Suprapubic skin (tissue), 4 donors: ENCODE data around the gene IAH1. TPM values are rescaled to one million over a fixed set of nuclear protein-coding genes. Genes with fewer than 3 reads are reported as not detected.

Experiments used
- DNase-seq, 2 donors: peaks; one replicate each; pipeline ENCODE4 v3.0.0-alpha.2; 2019; ENCODE audit warnings: low spot score in 2 of 2
- H3K27ac ChIP-seq: fragments of 200-600 bp; sonication (generic); one replicate; pipeline ENCODE4 v1.5.1; 2019
- H3K27me3 ChIP-seq: fragments of 200-600 bp; sonication (generic); one replicate; pipeline ENCODE4 v1.5.1; 2019
- H3K36me3 ChIP-seq: fragments of 200-600 bp; sonication (generic); one replicate; pipeline ENCODE4 v1.5.1; 2019
- H3K4me1 ChIP-seq: fragments of 200-600 bp; sonication (generic); one replicate; pipeline ENCODE4 v1.5.1; 2019
- H3K4me3 ChIP-seq: fragments of 200-600 bp; sonication (generic); one replicate; pipeline ENCODE4 v1.5.1; 2019; ENCODE audit warnings: mild to moderate bottlenecking
- H3K9me3 ChIP-seq: fragments of 200-600 bp; sonication (generic); one replicate; pipeline ENCODE4 v1.5.1; 2019
- CTCF ChIP-seq, 2 donors: fragments of 200-600 bp in 1 of 2; fragments of 450-650 bp in 1 of 2; sonication (generic) in 1 of 2; IDR thresholded peaks; one replicate each; pipeline ENCODE4 v1.5.1; 2016 to 2019; ENCODE audit warnings: antibody characterized with exemption in 2 of 2, mild to moderate bottlenecking in 1 of 2, moderate library complexity in 1 of 2
- EP300 ChIP-seq: sonication (generic); formaldehyde crosslinking; IDR thresholded peaks from one replicate; pipeline ENCODE4 v1.6.1; 2017; ENCODE audit warnings: antibody characterized with exemption
- POLR2A ChIP-seq, 2 donors: fragments of 450-650 bp; IDR thresholded peaks; one replicate each; pipeline ENCODE4 v1.6.1; 2017; ENCODE audit warnings: antibody characterized with exemption in 2 of 2, mild to moderate bottlenecking in 2 of 2, moderate library complexity in 2 of 2
- POLR2AphosphoS5 ChIP-seq, 3 donors: sonication (generic); formaldehyde crosslinking; IDR thresholded peaks; one replicate each; pipeline ENCODE4 v1.6.1; 2017; ENCODE audit warnings: antibody characterized with exemption in 3 of 3
- WGBS: methylation state at CpG from one replicate; pipeline ENCODE4 v1.1.5; 2018; 5-methylcytosine and 5-hydroxymethylcytosine counted together
- total RNA-seq, 4 donors: library from RNA; depleted of rRNA; stranded (reverse); fragments of >200 nt; gene quantifications; one replicate each; pipeline ENCODE4 v1.1.0, GENCODE V29; 2016

IAH1 gene
- total RNA-seq, 4 donors from 2014 or later, result 23.8 to 33.8 (median 26.4) TPM

GRCh38 chr2:9451231-9451630 lies 23.1 kb upstream of the IAH1 start:
- 100% methylated on average over 1 of the region's 1 CpG for WGBS
- no peak for TF ChIP-seq EP300
- H3K27ac ChIP-seq, result no peak overlapping the region
- H3K4me1 ChIP-seq, result no peaks in the 10 kb centered on the region
- H3K9me3 ChIP-seq, result no peaks in the 10 kb centered on the region
- H3K36me3 ChIP-seq, result peaks cover 72% of the 10 kb centered on the region
- no peak for DNase-seq
- H3K4me3 ChIP-seq, result no peak overlapping the region
- no peaks in the 10 kb centered on the region for H3K27me3 ChIP-seq

- DNase-seq, result no peak
- no peaks in the 10 kb centered on the region for H3K4me1 ChIP-seq
- WGBS, result 83% methylated on average over 3 of the region's 3 CpGs
- TF ChIP-seq CTCF (IDR thresholded peaks at IDR 0.05), result no peak
- TF ChIP-seq POLR2A (IDR thresholded peaks at IDR 0.05), result no peak
- no peak for TF ChIP-seq POLR2AphosphoS5 (IDR thresholded peaks at IDR 0.05)
- no peak for TF ChIP-seq EP300
- peaks cover 55% of the 10 kb centered on the region for H3K36me3 ChIP-seq
- no peaks in the 10 kb centered on the region for H3K27me3 ChIP-seq
- no peak overlapping the region for H3K4me3 ChIP-seq
- no peak overlapping the region for H3K27ac ChIP-seq
- no peaks in the 10 kb centered on the region for H3K9me3 ChIP-seq
Observed at GRCh38 chr2:9460441-9461017, 13.8 kb upstream of the IAH1 start.

DNA sequence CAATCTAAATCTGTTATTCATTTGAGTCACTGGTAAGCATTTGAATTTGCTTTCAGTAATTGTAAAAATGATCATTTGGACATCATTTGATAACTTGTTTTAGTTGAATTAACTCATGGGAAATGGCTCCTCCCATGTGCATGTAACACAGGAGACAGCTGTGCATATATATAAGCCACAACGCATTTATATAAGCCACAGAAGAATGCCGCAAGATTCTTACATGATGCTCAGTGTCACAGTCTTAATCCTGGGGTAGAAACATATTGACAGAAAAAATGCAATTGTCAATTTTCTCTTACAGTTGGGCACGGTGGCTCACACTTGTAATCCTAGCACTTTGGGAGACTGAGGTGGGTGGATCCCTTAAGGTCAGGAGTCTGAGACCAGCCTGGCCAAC lies 13.3 kb upstream of the IAH1 start:
- WGBS, result 88% methylated on average over 3 of the region's 3 CpGs
- no peak for DNase-seq
- TF ChIP-seq POLR2A (IDR thresholded peaks at IDR 0.05) (no peak), POLR2AphosphoS5 (IDR thresholded peaks at IDR 0.05) (no peak), CTCF (IDR thresholded peaks at IDR 0.05) (no peak), EP300 (no peak)
- Histone ChIP-seq H3K27ac (no peak overlapping the region), H3K4me1 (no peaks in the 10 kb centered on the region), H3K36me3 (peaks cover 59% of the 10 kb centered on the region), H3K9me3 (no peaks in the 10 kb centered on the region), H3K4me3 (no peak overlapping the region), H3K27me3 (no peaks in the 10 kb centered on the region)

- Histone ChIP-seq H3K27ac (no peak overlapping the region), H3K4me1 (no peaks in the 10 kb centered on the region), H3K27me3 (no peaks in the 10 kb centered on the region), H3K36me3 (peaks cover 53% of the 10 kb centered on the region), H3K9me3 (no peaks in the 10 kb centered on the region), H3K4me3 (no peak overlapping the region)
- 85% methylated on average over 5 of the region's 5 CpGs for WGBS
- no peak for DNase-seq
- no peak for TF ChIP-seq POLR2AphosphoS5 (IDR thresholded peaks at IDR 0.05)
Observed at GRCh38 chr2:9462313-9462712, 12.0 kb upstream of the IAH1 start.

- H3K27me3 ChIP-seq, result no peaks in the 10 kb centered on the region
- no peaks in the 10 kb centered on the region for H3K9me3 ChIP-seq
- no peak for DNase-seq
- H3K27ac ChIP-seq, result no peak overlapping the region
- TF ChIP-seq POLR2A (IDR thresholded peaks at IDR 0.05) (no peak), CTCF (IDR thresholded peaks at IDR 0.05) (no peak), EP300 (no peak), POLR2AphosphoS5 (IDR thresholded peaks at IDR 0.05) (no peak)
- H3K4me1 ChIP-seq, result no peaks in the 10 kb centered on the region
- no peak overlapping the region for H3K4me3 ChIP-seq
- H3K36me3 ChIP-seq, result peaks cover 51% of the 10 kb centered on the region
- 89% methylated on average over 6 of the region's 6 CpGs for WGBS
Observed at GRCh38 chr2:9462886-9463697, 11.3 kb upstream of the IAH1 start.

DNA sequence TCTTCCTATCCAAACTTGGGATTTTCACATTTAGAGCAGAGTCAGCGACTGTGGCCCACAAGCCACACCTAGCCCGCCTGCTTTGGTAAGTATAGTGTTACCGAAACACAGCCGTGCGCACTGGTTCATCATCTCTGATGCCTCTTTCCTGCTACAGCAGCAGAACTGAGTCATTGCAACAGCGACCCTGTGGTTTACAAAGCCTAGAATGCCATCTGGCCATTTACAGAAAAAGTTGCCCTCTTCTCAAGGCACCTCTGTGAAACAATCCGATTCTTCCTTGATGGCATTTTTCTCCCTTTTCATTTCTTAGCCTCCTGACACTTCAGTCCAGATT lies 10.7 kb upstream of the IAH1 start:
- Histone ChIP-seq H3K36me3 (peaks cover 51% of the 10 kb centered on the region), H3K4me3 (no peak overlapping the region), H3K27me3 (no peaks in the 10 kb centered on the region), H3K27ac (no peak overlapping the region), H3K4me1 (no peaks in the 10 kb centered on the region), H3K9me3 (no peaks in the 10 kb centered on the region)
- 89% methylated on average over 7 of the region's 7 CpGs for WGBS
- no peak for TF ChIP-seq POLR2A (IDR thresholded peaks at IDR 0.05)
- TF ChIP-seq POLR2AphosphoS5 (IDR thresholded peaks at IDR 0.05), result no peak
- no peak for TF ChIP-seq EP300
- no peak for TF ChIP-seq CTCF (IDR thresholded peaks at IDR 0.05)
- DNase-seq, result no peak
